Smooth muscle cell of the pulmonary artery (primary cell): ENCODE measurements around the gene TEX13C. TPM values are rescaled to one million over a fixed set of nuclear protein-coding genes. Genes with fewer than 3 reads are reported as not detected.

Source experiments
- total RNA-seq: library from RNA; depleted of rRNA; stranded (reverse); fragments of >200 nt; gene quantifications from 2 replicates; pipeline ENCODE4 v1.2.3, GENCODE V29; 2014

TEX13C gene
- total RNA-seq: not detected in 2 replicates

DNA sequence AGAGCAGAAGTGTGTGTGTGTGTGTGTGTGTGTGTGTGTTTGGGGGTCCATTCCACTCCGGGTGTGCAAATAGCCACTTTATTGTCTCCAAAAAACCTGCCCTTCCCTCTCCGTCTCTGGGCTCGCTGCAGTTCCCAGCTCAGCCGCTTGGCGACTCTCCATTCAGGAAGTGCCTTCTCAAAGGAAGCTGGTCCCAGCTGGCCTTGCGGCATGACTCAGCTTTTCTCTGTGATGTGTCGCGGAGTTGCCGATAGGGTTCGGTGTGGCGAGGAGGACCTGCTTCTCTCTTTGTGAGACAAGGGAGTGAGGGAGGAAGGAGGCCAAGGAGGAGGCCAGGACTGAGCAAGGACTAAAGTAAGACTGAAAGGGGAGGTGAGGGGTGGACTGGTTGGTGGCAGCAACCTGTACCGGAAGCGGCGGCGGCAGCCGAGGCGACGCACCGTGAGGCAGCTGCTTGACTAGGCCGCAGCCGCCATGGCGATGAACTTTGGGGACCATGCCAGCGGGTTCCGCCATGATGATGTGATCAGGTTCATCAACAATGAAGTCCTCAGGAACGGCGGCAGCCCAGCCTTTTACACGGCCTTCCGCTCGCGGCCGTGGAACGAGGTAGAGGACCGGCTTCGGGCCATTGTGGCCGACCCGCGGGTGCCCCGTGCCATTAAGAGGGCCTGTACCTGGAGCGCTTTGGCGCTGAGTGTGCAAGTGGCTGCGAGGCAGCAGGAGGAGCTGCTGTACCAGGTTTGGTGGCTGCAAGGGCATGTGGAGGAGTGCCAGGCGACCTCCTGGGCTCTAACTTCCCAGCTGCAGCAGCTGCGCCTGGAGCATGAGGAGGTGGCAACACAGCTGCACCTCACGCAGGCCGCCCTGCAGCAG lies at the start of gene TEX13C:
TEX13C (plus strand) TSS at position 226 of the 876 bp plus-strand sequence; CDS start at position 475, 249 bp downstream.

